ENCODE measurements around the gene SLC23A2. TPM values are rescaled to one million over a fixed set of nuclear protein-coding genes. Genes with fewer than 3 reads are reported as not detected.

Gene SLC23A2
- total RNA-seq, 1 experiment from 2014 or later, result 24.0 TPM

DNA sequence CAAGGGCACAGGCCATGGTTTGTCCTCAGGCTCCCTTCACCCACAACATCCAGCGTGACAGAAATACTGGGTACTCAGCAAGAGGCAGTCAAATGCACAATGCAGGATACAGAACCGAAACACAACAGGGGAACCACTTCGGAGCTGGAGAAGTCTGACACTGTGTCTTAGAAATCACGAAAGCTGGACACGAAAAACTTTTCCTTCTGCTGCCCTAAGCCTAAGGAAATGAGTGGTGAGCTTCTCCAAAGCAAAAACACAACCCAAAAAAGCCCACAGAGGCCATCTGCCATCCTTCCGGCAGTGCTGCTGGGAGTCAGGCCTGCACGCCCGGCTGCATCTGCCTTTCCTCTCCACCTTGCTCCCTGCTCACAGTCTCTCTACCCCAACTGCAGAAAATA is 106.3 kb downstream of the SLC23A2 start:
- CTCF ChIA-PET, result no interaction called here
- TF ChIP-seq, protein P1, sequence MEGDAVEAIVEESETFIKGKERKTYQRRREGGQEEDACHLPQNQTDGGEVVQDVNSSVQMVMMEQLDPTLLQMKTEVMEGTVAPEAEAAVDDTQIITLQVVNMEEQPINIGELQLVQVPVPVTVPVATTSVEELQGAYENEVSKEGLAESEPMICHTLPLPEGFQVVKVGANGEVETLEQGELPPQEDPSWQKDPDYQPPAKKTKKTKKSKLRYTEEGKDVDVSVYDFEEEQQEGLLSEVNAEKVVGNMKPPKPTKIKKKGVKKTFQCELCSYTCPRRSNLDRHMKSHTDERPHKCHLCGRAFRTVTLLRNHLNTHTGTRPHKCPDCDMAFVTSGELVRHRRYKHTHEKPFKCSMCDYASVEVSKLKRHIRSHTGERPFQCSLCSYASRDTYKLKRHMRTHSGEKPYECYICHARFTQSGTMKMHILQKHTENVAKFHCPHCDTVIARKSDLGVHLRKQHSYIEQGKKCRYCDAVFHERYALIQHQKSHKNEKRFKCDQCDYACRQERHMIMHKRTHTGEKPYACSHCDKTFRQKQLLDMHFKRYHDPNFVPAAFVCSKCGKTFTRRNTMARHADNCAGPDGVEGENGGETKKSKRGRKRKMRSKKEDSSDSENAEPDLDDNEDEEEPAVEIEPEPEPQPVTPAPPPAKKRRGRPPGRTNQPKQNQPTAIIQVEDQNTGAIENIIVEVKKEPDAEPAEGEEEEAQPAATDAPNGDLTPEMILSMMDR (IDR thresholded peaks at IDR 0.05; ENCODE audit: unreplicated experiment), result no peak
- intact Hi-C loops (cut with micrococcal nuclease), result no loop called here
- Mint-ChIP-seq H3K9me3 (ENCODE audit: unreplicated experiment) (no peaks in the 10 kb centered on the region), H3K4me1 (ENCODE audit: insufficient read depth, unreplicated experiment) (peaks cover 28% of the 10 kb centered on the region), H3K27ac (ENCODE audit: low read depth, unreplicated experiment) (no peak overlapping the region), H3K36me3 (ENCODE audit: insufficient read depth, unreplicated experiment) (peaks cover 12% of the 10 kb centered on the region), H3K4me3 (ENCODE audit: unreplicated experiment) (no peak overlapping the region), H3K27me3 (ENCODE audit: insufficient read depth, unreplicated experiment) (no peaks in the 10 kb centered on the region)
- POLR2A ChIA-PET, result no interaction called here
- DNase-seq (ENCODE audit: unreplicated experiment), result no peak
- BruUV-seq (replicated peaks), result no TSS peak

DNA sequence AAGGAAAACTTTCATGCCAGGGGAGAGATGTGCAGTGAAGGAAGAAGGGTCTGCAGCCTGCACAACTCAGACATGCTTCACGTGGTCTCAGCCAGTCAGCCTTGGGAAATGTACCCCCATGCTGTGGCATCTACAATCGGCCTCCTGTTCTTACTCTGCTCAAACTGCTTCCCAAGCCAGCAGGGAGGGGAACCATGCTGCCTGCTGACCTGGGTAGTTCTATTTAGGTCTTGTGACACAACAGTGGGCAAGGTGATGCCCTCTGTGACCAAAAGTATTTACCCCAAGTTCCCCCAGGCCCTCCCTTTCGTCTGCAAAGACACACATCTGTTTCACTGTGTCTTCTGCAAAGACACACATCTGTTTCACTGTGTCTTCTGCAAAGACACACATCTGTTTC is 106.9 kb downstream of the SLC23A2 start:
- ChIA-PET POLR2A (no interaction called here), CTCF (no interaction called here)
- TF ChIP-seq, protein P1 (IDR thresholded peaks at IDR 0.05; ENCODE audit: unreplicated experiment), result no peak
- H3K27me3 Mint-ChIP-seq (ENCODE audit: insufficient read depth, unreplicated experiment), result no peaks in the 10 kb centered on the region
- H3K36me3 Mint-ChIP-seq (ENCODE audit: insufficient read depth, unreplicated experiment), result peaks cover 13% of the 10 kb centered on the region
- intact Hi-C loops (cut with micrococcal nuclease), result no loop called here
- no peak for DNase-seq (ENCODE audit: unreplicated experiment)
- H3K4me3 Mint-ChIP-seq (ENCODE audit: unreplicated experiment), result no peak overlapping the region
- no TSS peak for BruUV-seq (replicated peaks)
- H3K4me1 Mint-ChIP-seq (ENCODE audit: insufficient read depth, unreplicated experiment), result peaks cover 26% of the 10 kb centered on the region
- H3K27ac Mint-ChIP-seq (ENCODE audit: low read depth, unreplicated experiment), result peak overlapping the region; percentile 35
- no peaks in the 10 kb centered on the region for H3K9me3 Mint-ChIP-seq (ENCODE audit: unreplicated experiment)

DNA sequence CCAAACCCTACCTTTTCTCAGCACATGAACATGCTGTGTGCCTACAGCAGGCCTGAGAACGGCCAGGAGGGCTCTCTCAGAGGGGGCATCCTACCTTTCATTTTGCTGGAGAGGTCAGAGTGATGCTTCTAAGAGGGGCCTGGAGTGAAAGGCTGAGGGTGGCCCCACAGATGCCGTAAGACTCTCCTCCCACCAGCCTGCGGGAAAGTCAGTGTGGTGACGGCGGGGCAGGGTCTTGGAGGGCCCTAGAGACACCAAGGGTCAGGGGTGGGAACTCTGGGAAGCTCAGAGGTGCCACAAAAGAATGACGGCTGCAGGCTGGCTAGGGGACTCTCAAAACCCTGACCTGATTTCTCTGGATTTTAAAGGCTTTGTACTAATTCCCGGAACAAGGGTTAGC is 107.6 kb downstream of the SLC23A2 start:
- no peak for DNase-seq (ENCODE audit: unreplicated experiment)
- H3K4me1 Mint-ChIP-seq (ENCODE audit: insufficient read depth, unreplicated experiment), result peaks cover 19% of the 10 kb centered on the region
- no peak overlapping the region for H3K4me3 Mint-ChIP-seq (ENCODE audit: unreplicated experiment)
- BruUV-seq (replicated peaks), result no TSS peak
- H3K9me3 Mint-ChIP-seq (ENCODE audit: unreplicated experiment), result no peaks in the 10 kb centered on the region
- peaks cover 14% of the 10 kb centered on the region for H3K36me3 Mint-ChIP-seq (ENCODE audit: insufficient read depth, unreplicated experiment)
- no peaks in the 10 kb centered on the region for H3K27me3 Mint-ChIP-seq (ENCODE audit: insufficient read depth, unreplicated experiment)
- ChIA-PET CTCF (interaction anchor here (0.6 to 1.2 kb wide), 2 partner anchors 61 to 134 kb away, joined by 3 read pairs; no protein-coding TSS in a partner anchor), POLR2A (interaction anchor here (0.6 kb wide), 1 partner anchor 1647 kb away, joined by 4 read pairs; no protein-coding TSS in a partner anchor)
- TF ChIP-seq, protein P1 (IDR thresholded peaks at IDR 0.05; ENCODE audit: unreplicated experiment), result no peak
- intact Hi-C loops (cut with micrococcal nuclease), result no loop called here
- H3K27ac Mint-ChIP-seq (ENCODE audit: low read depth, unreplicated experiment), result peak overlapping the region; percentile 35

GRCh38 chr20:4891997-4892396 is 109.3 kb downstream of the SLC23A2 start:
- no peak overlapping the region for H3K27ac Mint-ChIP-seq (ENCODE audit: low read depth, unreplicated experiment)
- H3K36me3 Mint-ChIP-seq (ENCODE audit: insufficient read depth, unreplicated experiment), result peaks cover 20% of the 10 kb centered on the region
- intact Hi-C loops (cut with micrococcal nuclease), result no loop called here
- BruUV-seq (replicated peaks), result no TSS peak
- no peak for DNase-seq (ENCODE audit: unreplicated experiment)
- no peaks in the 10 kb centered on the region for H3K27me3 Mint-ChIP-seq (ENCODE audit: insufficient read depth, unreplicated experiment)
- H3K9me3 Mint-ChIP-seq (ENCODE audit: unreplicated experiment), result no peaks in the 10 kb centered on the region
- ChIA-PET POLR2A (interaction anchor here (1.3 kb wide), 1 partner anchor 13 kb away, joined by 3 read pairs; no protein-coding TSS in a partner anchor), CTCF (interaction anchor here (0.6 kb wide), 1 partner anchor 61 kb away, joined by 3 read pairs; no protein-coding TSS in a partner anchor)
- peaks cover 2% of the 10 kb centered on the region for H3K4me1 Mint-ChIP-seq (ENCODE audit: insufficient read depth, unreplicated experiment)
- H3K4me3 Mint-ChIP-seq (ENCODE audit: unreplicated experiment), result no peak overlapping the region
- TF ChIP-seq, protein P1 (IDR thresholded peaks at IDR 0.05; ENCODE audit: unreplicated experiment), result no peak

Measured in MCF 10A (cell line).